HEK293 (cell line): Measurements from ENCODE around the gene APEX1.

Experiments
- ZFP37 ChIP-seq: fragments of 450-650 bp; formaldehyde crosslinking; IDR thresholded peaks from 2 replicates; pipeline ENCODE4 v1.5.1; 2016; ENCODE audit warnings: missing biosample characterization, missing genetic modification characterization
- ZFP41 ChIP-seq: fragments of 450-650 bp; formaldehyde crosslinking; IDR thresholded peaks from 2 replicates; pipeline ENCODE4 v1.5.1; 2016; ENCODE audit warnings: missing biosample characterization, missing genetic modification characterization, borderline replicate concordance
- ZNF121 ChIP-seq: fragments of 450-650 bp; formaldehyde crosslinking; IDR thresholded peaks from 2 replicates; pipeline ENCODE4 v1.5.1; 2016; ENCODE audit warnings: missing biosample characterization, missing genetic modification characterization
- ZNF138 ChIP-seq: fragments of 450-650 bp; formaldehyde crosslinking; IDR thresholded peaks from 2 replicates; pipeline ENCODE4 v1.5.1; 2016; ENCODE audit warnings: missing biosample characterization, missing genetic modification characterization, borderline replicate concordance
- ZNF24 ChIP-seq: fragments of 450-650 bp; formaldehyde crosslinking; IDR thresholded peaks from 2 replicates; pipeline ENCODE4 v1.5.1; 2016; ENCODE audit warnings: missing biosample characterization, missing genetic modification characterization
- ZNF311 ChIP-seq: fragments of 450-650 bp; formaldehyde crosslinking; IDR thresholded peaks from 2 replicates; pipeline ENCODE4 v1.5.1; 2017; ENCODE audit warnings: missing biosample characterization, missing genetic modification characterization, borderline replicate concordance
- ZNF514 ChIP-seq: fragments of 450-650 bp; formaldehyde crosslinking; IDR thresholded peaks from 2 replicates; pipeline ENCODE4 v1.5.1; 2016; ENCODE audit warnings: missing biosample characterization, missing genetic modification characterization
- ZNF747 ChIP-seq: fragments of 450-650 bp; formaldehyde crosslinking; IDR thresholded peaks from 2 replicates; pipeline ENCODE4 v1.5.1; 2016; ENCODE audit warnings: missing biosample characterization, missing genetic modification characterization
- TF ChIP-seq, protein P1 (sequence below): fragments of 450-650 bp; formaldehyde crosslinking; IDR thresholded peaks from 2 replicates; pipeline ENCODE4 v1.5.1; 2016; ENCODE audit warnings: missing biosample characterization, missing genetic modification characterization
- TF ChIP-seq, protein P2 (sequence below): fragments of 450-650 bp; formaldehyde crosslinking; IDR thresholded peaks from 2 replicates; pipeline ENCODE4 v1.5.1; 2016; ENCODE audit warnings: missing biosample characterization, missing genetic modification characterization
- TF ChIP-seq, protein P3 (sequence below): IDR thresholded peaks from 2 replicates; pipeline ENCODE4 v1.6.1; 2011; ENCODE audit warnings: mild to moderate bottlenecking, low read depth, low read length, borderline replicate concordance
- TF ChIP-seq, protein P4 (sequence below): fragments of 450-650 bp; formaldehyde crosslinking; IDR thresholded peaks from 2 replicates; pipeline ENCODE4 v1.5.1; 2016; ENCODE audit warnings: missing biosample characterization, missing genetic modification characterization

DNA sequence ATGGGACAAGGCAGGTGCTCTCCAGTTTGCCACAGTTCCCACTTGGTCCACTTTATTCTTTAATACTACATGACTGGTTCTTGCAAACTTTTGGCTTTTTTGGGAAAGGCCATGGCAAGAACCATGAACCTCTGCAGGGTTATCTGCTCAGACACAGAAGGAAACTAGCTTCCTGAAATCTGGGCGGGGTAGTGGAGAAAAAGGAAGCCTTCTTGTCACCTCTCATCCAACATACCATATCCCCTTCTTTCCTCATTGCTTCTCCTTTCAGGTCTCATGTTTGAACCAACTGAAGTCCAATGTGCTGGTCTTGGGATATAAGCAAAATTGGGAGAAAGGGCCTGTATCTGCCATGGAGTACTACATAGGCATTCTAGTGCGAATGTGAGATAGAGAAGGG lies 13.6 kb upstream of the APEX1 start:
- TF ChIP-seq ZNF121 (tag by site-specific recombination) (no peak), ZFP41 (tag by site-specific recombination) (no peak), ZNF138 (tag by site-specific recombination) (no peak), ZNF514 (no peak), ZNF24 (tag by site-specific recombination) (no peak), ZFP37 (tag by site-specific recombination) (no peak), ZNF311 (no peak), ZNF747 (tag by site-specific recombination) (no peak)
- TF ChIP-seq, protein P1, sequence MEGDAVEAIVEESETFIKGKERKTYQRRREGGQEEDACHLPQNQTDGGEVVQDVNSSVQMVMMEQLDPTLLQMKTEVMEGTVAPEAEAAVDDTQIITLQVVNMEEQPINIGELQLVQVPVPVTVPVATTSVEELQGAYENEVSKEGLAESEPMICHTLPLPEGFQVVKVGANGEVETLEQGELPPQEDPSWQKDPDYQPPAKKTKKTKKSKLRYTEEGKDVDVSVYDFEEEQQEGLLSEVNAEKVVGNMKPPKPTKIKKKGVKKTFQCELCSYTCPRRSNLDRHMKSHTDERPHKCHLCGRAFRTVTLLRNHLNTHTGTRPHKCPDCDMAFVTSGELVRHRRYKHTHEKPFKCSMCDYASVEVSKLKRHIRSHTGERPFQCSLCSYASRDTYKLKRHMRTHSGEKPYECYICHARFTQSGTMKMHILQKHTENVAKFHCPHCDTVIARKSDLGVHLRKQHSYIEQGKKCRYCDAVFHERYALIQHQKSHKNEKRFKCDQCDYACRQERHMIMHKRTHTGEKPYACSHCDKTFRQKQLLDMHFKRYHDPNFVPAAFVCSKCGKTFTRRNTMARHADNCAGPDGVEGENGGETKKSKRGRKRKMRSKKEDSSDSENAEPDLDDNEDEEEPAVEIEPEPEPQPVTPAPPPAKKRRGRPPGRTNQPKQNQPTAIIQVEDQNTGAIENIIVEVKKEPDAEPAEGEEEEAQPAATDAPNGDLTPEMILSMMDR (tag by site-specific recombination): no peak
- TF ChIP-seq, protein P2, sequence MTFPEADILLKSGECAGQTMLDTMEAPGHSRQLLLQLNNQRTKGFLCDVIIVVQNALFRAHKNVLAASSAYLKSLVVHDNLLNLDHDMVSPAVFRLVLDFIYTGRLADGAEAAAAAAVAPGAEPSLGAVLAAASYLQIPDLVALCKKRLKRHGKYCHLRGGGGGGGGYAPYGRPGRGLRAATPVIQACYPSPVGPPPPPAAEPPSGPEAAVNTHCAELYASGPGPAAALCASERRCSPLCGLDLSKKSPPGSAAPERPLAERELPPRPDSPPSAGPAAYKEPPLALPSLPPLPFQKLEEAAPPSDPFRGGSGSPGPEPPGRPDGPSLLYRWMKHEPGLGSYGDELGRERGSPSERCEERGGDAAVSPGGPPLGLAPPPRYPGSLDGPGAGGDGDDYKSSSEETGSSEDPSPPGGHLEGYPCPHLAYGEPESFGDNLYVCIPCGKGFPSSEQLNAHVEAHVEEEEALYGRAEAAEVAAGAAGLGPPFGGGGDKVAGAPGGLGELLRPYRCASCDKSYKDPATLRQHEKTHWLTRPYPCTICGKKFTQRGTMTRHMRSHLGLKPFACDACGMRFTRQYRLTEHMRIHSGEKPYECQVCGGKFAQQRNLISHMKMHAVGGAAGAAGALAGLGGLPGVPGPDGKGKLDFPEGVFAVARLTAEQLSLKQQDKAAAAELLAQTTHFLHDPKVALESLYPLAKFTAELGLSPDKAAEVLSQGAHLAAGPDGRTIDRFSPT (tag by site-specific recombination): no peak
- TF ChIP-seq, protein P3, sequence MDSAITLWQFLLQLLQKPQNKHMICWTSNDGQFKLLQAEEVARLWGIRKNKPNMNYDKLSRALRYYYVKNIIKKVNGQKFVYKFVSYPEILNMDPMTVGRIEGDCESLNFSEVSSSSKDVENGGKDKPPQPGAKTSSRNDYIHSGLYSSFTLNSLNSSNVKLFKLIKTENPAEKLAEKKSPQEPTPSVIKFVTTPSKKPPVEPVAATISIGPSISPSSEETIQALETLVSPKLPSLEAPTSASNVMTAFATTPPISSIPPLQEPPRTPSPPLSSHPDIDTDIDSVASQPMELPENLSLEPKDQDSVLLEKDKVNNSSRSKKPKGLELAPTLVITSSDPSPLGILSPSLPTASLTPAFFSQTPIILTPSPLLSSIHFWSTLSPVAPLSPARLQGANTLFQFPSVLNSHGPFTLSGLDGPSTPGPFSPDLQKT: no peak
- TF ChIP-seq, protein P4, sequence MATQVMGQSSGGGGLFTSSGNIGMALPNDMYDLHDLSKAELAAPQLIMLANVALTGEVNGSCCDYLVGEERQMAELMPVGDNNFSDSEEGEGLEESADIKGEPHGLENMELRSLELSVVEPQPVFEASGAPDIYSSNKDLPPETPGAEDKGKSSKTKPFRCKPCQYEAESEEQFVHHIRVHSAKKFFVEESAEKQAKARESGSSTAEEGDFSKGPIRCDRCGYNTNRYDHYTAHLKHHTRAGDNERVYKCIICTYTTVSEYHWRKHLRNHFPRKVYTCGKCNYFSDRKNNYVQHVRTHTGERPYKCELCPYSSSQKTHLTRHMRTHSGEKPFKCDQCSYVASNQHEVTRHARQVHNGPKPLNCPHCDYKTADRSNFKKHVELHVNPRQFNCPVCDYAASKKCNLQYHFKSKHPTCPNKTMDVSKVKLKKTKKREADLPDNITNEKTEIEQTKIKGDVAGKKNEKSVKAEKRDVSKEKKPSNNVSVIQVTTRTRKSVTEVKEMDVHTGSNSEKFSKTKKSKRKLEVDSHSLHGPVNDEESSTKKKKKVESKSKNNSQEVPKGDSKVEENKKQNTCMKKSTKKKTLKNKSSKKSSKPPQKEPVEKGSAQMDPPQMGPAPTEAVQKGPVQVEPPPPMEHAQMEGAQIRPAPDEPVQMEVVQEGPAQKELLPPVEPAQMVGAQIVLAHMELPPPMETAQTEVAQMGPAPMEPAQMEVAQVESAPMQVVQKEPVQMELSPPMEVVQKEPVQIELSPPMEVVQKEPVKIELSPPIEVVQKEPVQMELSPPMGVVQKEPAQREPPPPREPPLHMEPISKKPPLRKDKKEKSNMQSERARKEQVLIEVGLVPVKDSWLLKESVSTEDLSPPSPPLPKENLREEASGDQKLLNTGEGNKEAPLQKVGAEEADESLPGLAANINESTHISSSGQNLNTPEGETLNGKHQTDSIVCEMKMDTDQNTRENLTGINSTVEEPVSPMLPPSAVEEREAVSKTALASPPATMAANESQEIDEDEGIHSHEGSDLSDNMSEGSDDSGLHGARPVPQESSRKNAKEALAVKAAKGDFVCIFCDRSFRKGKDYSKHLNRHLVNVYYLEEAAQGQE (tag by site-specific recombination): no peak
